ENCODE measurements around the gene VAV2. TPM values are rescaled to one million over a fixed set of nuclear protein-coding genes. Genes with fewer than 3 reads are reported as not detected.

The VAV2 gene
- total and polyA plus RNA-seq, 9 of the 15 experiments (the other 6 are each of a cell fraction or from before 2014, with no cell fraction given), result 0.01 to 2.7 (median 1.0) TPM; not detected in 1

DNA sequence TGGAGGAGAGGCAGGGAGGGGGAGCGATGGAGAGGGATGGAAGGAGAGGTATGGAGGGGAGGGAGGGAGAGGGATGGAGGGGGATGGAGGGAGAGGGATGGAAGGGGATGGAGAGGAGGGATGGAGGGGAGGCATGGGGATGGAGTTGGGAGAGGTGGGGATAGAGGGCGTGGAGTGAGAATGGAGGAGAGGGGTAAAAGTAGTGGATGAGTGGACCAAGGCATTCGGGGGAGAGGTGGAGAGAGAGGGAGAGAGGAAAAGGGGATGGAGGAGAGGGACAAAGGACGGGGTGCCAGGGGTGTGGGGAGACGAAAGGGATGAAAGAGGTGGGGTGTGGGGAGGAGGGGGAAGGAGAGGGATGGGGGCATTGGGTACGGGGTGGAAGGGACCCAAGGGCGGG is 100.4 kb downstream of the VAV2 start:
- H2AFZ ChIP-seq (ENCODE audit: low read depth, low read length), result no peak overlapping the region
- DNase-seq (ENCODE audit: extremely low read depth in 1 of 4, low spot score in 3 of 4), result no peak
- intact Hi-C loops (cut with micrococcal nuclease), result no loop called here
- FAIRE-seq, result no peak
- CTCF ChIA-PET (ENCODE audit: low intra/inter-chr PET ratio), result no interaction called here
- no peak overlapping the region for H3K9ac ChIP-seq (ENCODE audit: insufficient read depth in 1 of 2, low read depth in 2 of 2, low read length in 2 of 2)
- WGBS (ENCODE audit: insufficient coverage, low coverage, missing lambda C conversion rate), result no CpG with 5 or more reads among the region's 7 CpGs
- no peak overlapping the region for H3K4me2 ChIP-seq (ENCODE audit: insufficient read depth, low read length)
- in situ Hi-C loops (cut with MboI), result no loop called here
- no peaks in the 10 kb centered on the region for H3K9me3 ChIP-seq (replicated peaks; ENCODE audit: control insufficient read depth, insufficient read depth, low read depth, low read length)
- H3K36me3 ChIP-seq (ENCODE audit: control insufficient read depth, insufficient read depth, low read length), result no peaks in the 10 kb centered on the region
- BruUV-seq (replicated peaks), result no TSS peak
- POLR2A ChIA-PET, result no interaction called here
- peaks cover 18 to 51% of the 10 kb centered on the region in 2 experiments; a peak in 4 of 5 replicates for H3K27me3 ChIP-seq (ENCODE audit: control insufficient read depth in 2 of 2, insufficient read depth in 2 of 2, low read length in 2 of 2)
- H3K4me3 ChIP-seq, result no peak overlapping the region
- ATAC-seq, result no peak
- peaks cover 20% of the 10 kb centered on the region for H4K20me1 ChIP-seq (replicated peaks; ENCODE audit: control insufficient read depth, insufficient read depth, low read length)
- H3K79me2 ChIP-seq (ENCODE audit: control insufficient read depth, insufficient read depth, low read length), result no peaks in the 10 kb centered on the region
- H3K9me1 ChIP-seq (ENCODE audit: control insufficient read depth, insufficient read depth, low read length), result no peaks in the 10 kb centered on the region
- no peak overlapping the region for H3K27ac ChIP-seq (ENCODE audit: extremely low read depth, low read depth, low read length)
- H3K4me1 ChIP-seq (replicated peaks in 1 of 2; ENCODE audit: control insufficient read depth in 2 of 2, insufficient read depth in 2 of 2, low read length in 2 of 2), result peaks cover 0 to 9% of the 10 kb centered on the region in 2 experiments; a peak in 2 of 5 replicates
- TF ChIP-seq POU5F1 (IDR thresholded peaks at IDR 0.05; ENCODE audit: borderline replicate concordance, low read depth, low read length, partially characterized antibody) (no peak), GABPB1 (CRISPR knock-in tag; IDR thresholded peaks at IDR 0.05) (no peak), FIP1L1 (IDR thresholded peaks at IDR 0.05; ENCODE audit: low read depth, low read length, poor library complexity, severe bottlenecking) (no peak), TAF7 (tag; IDR thresholded peaks at IDR 0.05) (no peak), CREBBP (IDR thresholded peaks at IDR 0.05; ENCODE audit: low read depth, low read length) (no peak), SMAD4 (CRISPR knock-in tag; conservative IDR thresholded peaks at IDR 0.05) (no peak), ADNP (tag; IDR thresholded peaks at IDR 0.05) (no peak)
- TF ChIP-seq, protein P1, sequence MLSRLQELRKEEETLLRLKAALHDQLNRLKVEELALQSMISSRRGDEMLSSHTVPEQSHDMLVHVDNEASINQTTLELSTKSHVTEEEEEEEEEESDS (CRISPR knock-in tag; IDR thresholded peaks at IDR 0.05), result no peak
- TF ChIP-seq, protein P2, sequence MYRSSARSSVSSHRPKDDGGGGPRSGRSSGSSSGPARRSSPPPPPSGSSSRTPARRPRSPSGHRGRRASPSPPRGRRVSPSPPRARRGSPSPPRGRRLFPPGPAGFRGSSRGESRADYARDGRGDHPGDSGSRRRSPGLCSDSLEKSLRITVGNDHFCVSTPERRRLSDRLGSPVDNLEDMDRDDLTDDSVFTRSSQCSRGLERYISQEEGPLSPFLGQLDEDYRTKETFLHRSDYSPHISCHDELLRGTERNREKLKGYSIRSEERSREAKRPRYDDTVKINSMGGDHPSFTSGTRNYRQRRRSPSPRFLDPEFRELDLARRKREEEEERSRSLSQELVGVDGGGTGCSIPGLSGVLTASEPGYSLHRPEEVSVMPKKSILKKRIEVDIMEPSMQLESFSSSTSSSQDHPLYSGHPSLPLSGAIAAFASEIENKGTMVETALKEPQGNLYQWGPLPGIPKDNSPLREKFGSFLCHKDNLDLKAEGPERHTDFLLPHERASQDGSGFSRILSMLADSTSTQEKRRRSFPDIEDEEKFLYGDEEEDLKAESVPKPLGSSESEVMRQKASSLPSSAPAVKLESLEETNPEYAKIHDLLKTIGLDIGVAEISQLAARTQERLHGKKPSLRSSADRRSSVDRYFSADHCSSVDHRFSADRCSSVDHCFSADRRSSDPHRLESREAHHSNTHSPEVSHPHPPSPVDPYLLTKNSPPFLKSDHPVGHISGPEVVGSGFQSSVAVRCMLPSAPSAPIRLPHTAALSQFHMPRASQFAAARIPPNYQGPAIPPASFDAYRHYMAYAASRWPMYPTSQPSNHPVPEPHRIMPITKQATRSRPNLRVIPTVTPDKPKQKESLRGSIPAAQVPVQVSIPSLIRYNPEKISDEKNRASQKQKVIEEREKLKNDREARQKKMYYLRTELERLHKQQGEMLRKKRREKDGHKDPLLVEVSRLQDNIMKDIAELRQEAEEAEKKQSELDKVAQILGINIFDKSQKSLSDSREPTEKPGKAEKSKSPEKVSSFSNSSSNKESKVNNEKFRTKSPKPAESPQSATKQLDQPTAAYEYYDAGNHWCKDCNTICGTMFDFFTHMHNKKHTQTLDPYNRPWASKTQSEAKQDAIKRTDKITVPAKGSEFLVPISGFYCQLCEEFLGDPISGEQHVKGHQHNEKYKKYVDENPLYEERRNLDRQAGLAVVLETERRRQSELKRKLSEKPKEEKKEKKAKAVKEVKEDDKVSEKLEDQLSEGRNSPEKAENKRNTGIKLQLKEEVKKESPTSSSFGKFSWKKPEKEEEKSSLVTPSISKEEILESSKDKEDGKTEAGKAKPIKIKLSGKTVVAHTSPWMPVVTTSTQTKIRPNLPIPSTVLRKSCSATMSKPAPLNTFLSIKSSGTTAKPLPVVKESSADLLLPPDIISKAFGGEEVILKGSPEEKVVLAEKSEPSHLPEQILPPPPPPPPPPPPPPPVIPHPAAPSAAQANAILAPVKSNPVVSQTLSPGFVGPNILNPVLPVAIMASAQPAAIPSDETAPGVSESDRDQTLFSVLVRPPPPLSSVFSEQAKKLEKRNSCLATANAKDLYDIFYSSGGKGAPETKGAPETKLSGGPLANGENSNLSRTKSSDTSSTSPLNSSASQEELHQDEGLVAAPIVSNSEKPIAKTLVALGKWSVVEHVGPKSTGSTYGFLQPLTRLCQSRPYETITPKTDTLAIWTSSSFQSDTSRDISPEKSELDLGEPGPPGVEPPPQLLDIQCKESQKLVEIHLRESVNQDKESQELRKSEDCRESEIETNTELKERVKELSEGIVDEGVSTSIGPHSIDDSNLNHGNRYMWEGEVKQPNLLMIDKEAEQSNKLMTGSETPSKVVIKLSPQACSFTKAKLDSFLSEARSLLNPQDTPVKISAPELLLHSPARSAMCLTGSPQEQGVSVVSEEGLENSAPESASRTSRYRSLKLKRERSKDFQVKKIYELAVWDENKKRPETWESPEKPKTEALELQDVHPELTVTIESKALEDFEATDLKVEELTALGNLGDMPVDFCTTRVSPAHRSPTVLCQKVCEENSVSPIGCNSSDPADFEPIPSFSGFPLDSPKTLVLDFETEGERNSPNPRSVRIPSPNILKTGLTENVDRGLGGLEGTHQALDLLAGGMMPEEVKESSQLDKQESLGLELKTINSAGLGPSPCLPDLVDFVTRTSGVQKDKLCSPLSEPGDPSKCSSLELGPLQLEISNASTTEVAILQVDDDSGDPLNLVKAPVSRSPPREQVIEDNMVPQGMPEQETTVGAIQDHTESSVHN (IDR thresholded peaks at IDR 0.05; ENCODE audit: borderline replicate concordance in 1 of 2, low read depth in 1 of 2), result no peak
- TF ChIP-seq, protein P3, sequence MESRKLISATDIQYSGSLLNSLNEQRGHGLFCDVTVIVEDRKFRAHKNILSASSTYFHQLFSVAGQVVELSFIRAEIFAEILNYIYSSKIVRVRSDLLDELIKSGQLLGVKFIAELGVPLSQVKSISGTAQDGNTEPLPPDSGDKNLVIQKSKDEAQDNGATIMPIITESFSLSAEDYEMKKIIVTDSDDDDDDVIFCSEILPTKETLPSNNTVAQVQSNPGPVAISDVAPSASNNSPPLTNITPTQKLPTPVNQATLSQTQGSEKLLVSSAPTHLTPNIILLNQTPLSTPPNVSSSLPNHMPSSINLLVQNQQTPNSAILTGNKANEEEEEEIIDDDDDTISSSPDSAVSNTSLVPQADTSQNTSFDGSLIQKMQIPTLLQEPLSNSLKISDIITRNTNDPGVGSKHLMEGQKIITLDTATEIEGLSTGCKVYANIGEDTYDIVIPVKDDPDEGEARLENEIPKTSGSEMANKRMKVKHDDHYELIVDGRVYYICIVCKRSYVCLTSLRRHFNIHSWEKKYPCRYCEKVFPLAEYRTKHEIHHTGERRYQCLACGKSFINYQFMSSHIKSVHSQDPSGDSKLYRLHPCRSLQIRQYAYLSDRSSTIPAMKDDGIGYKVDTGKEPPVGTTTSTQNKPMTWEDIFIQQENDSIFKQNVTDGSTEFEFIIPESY (CRISPR knock-in tag; IDR thresholded peaks at IDR 0.05), result no peak
- TF ChIP-seq, protein P4, sequence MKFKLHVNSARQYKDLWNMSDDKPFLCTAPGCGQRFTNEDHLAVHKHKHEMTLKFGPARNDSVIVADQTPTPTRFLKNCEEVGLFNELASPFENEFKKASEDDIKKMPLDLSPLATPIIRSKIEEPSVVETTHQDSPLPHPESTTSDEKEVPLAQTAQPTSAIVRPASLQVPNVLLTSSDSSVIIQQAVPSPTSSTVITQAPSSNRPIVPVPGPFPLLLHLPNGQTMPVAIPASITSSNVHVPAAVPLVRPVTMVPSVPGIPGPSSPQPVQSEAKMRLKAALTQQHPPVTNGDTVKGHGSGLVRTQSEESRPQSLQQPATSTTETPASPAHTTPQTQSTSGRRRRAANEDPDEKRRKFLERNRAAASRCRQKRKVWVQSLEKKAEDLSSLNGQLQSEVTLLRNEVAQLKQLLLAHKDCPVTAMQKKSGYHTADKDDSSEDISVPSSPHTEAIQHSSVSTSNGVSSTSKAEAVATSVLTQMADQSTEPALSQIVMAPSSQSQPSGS (CRISPR knock-in tag; IDR thresholded peaks at IDR 0.05), result no peak

Data from K562 (cell line).